HG03045 (cell line): ENCODE measurements around the gene DEDD2.

Experiments
- ATAC-seq: cut with Tn5 transposase; IDR thresholded peaks from one replicate; pipeline ENCODE4 v1.9.1; 2021; ENCODE audit warnings: mild to moderate bottlenecking, moderate library complexity; ENCODE audit not compliant: unreplicated experiment

The DEDD2 gene

GRCh38 chr19:42175952-42176648 lies 41.4 kb downstream of the DEDD2 start:
- ATAC-seq = no peak

GRCh38 chr19:42174958-42175734 lies 42.3 kb downstream of the DEDD2 start:
- no peak for ATAC-seq

GRCh38 chr19:42174188-42174587 lies 43.3 kb downstream of the DEDD2 start:
- ATAC-seq = no peak

- no peak for ATAC-seq
Measured at GRCh38 chr19:42173695-42174094, 43.8 kb downstream of the DEDD2 start.

- ATAC-seq = no peak
Measured at GRCh38 chr19:42172261-42172660, 45.2 kb downstream of the DEDD2 start.

GRCh38 chr19:42170715-42171114 lies 46.8 kb downstream of the DEDD2 start:
- ATAC-seq = no peak

- ATAC-seq = no peak
Measured at GRCh38 chr19:42169486-42170413, 47.7 kb downstream of the DEDD2 start.

GRCh38 chr19:42168206-42168605 lies 49.3 kb downstream of the DEDD2 start:
- ATAC-seq = no peak

- no peak for ATAC-seq
Measured at GRCh38 chr19:42166316-42166715, 51.2 kb downstream of the DEDD2 start.

GRCh38 chr19:42165146-42165545 lies 52.3 kb downstream of the DEDD2 start:
- ATAC-seq = no peak

- ATAC-seq = no peak
Measured at GRCh38 chr19:42161616-42162263, 55.7 kb downstream of the DEDD2 start.

- no peak for ATAC-seq
Measured at GRCh38 chr19:42159942-42160341, 57.5 kb downstream of the DEDD2 start.

GRCh38 chr19:42158926-42159325 lies 58.6 kb downstream of the DEDD2 start:
- ATAC-seq = no peak

GRCh38 chr19:42156571-42156970 lies 60.9 kb downstream of the DEDD2 start:
- no peak for ATAC-seq

GRCh38 chr19:42155796-42156195 lies 61.7 kb downstream of the DEDD2 start:
- no peak for ATAC-seq

GRCh38 chr19:42154471-42155323 lies 62.8 kb downstream of the DEDD2 start:
- ATAC-seq = no peak

- ATAC-seq = no peak
Measured at GRCh38 chr19:42153672-42154433, 63.6 kb downstream of the DEDD2 start.

GRCh38 chr19:42152910-42153671 lies 64.4 kb downstream of the DEDD2 start:
- no peak for ATAC-seq
